Caco-2 (cell line): ENCODE results near the gene FAT3. TPM values are rescaled to one million over a fixed set of nuclear protein-coding genes. Genes with fewer than 3 reads are reported as not detected.

Experiments
- BruUV-seq: library from RNA; stranded (reverse); fragments of 400-500 nt; replicated peaks from 2 replicates; lab custom pipeline; 2021; lab: Mats Ljungman, UMichigan
- CTCF ChIA-PET: fragments of 300-600 bp; sonication (Branson Sonifier 250); formaldehyde crosslinking; loops from one replicate; lab custom pipeline; 2022; ENCODE audit warnings: antibody characterized with exemption; lab: Charles Lee
- POLR2A ChIA-PET: fragments of 300-600 bp; sonication (Branson Sonifier 250); formaldehyde crosslinking; loops from one replicate; lab custom pipeline; 2022; ENCODE audit warnings: antibody characterized with exemption; lab: Charles Lee
- DNase-seq, 2 experiments: peaks; one replicate each; pipeline versions ENCODE4 v3.0.0 to v3.0.0-alpha.2; 2020 to 2022
- H3K27me3 ChIP-seq: replicated peaks from 2 replicates; pipeline ENCODE4 v1.6.0; 2011; ENCODE audit warnings: low read length; ENCODE audit not compliant: control insufficient read depth, insufficient read depth
- H3K36me3 ChIP-seq: 2 replicates; pipeline ENCODE4 v1.5.1; 2011; ENCODE audit warnings: low read length; ENCODE audit not compliant: control insufficient read depth, insufficient read depth
- H3K4me1 ChIP-seq: fragments of 250-450 bp; sonication (Bioruptor Pico); 2 replicates; pipeline ENCODE4 v1.5.1; 2020; ENCODE audit warnings: mild to moderate bottlenecking
- H3K4me3 ChIP-seq: 2 replicates; pipeline ENCODE4 v1.5.1; 2011; ENCODE audit warnings: low read depth, mild to moderate bottlenecking, control low read depth, low read length
- H3K9me3 ChIP-seq: fragments of 250-450 bp; sonication (Bioruptor Pico); 2 replicates; pipeline ENCODE4 v1.5.1; 2020; ENCODE audit warnings: mild to moderate bottlenecking, moderate library complexity
- H3K27ac Mint-ChIP-seq: one replicate; pipeline ENCODE4 v1.8.0; 2022; ENCODE audit warnings: mixed read lengths; ENCODE audit not compliant: unreplicated experiment
- H3K27me3 Mint-ChIP-seq: one replicate; pipeline ENCODE4 v1.8.0; 2022; ENCODE audit warnings: mixed read lengths; ENCODE audit not compliant: insufficient read depth, unreplicated experiment
- H3K36me3 Mint-ChIP-seq: one replicate; pipeline ENCODE4 v1.8.0; 2022; ENCODE audit warnings: mild to moderate bottlenecking, mixed read lengths; ENCODE audit not compliant: insufficient read depth, unreplicated experiment
- H3K4me1 Mint-ChIP-seq: one replicate; pipeline ENCODE4 v1.8.0; 2022; ENCODE audit warnings: low read depth, mixed read lengths; ENCODE audit not compliant: unreplicated experiment
- H3K4me3 Mint-ChIP-seq: one replicate; pipeline ENCODE4 v1.8.0; 2022; ENCODE audit warnings: mild to moderate bottlenecking, moderate library complexity, mixed read lengths; ENCODE audit not compliant: unreplicated experiment
- H3K9me3 Mint-ChIP-seq: one replicate; pipeline ENCODE4 v1.8.0; 2022; ENCODE audit warnings: mixed read lengths; ENCODE audit not compliant: unreplicated experiment
- intact Hi-C: fragments of 100-400 bp; cut with micrococcal nuclease; formaldehyde crosslinking; loops from one replicate; pipeline ENCODE4 v1.10.0; 2022; ENCODE audit not compliant: unreplicated experiment
- total RNA-seq: library from RNA; stranded (reverse); gene quantifications from 2 replicates; pipeline ENCODE4 v1.2.3, GENCODE V29; 2022
- TF ChIP-seq, protein P1 (sequence below), 2 experiments: fragments of 200-600 bp in 1 of 2; IDR thresholded peaks; 1 replicate in 1 of 2; 2 replicates in 1 of 2; pipeline versions ENCODE4 v1.5.1 to v1.8.0; 2011 to 2022; ENCODE audit warnings: antibody characterized with exemption in 1 of 2, control low read depth in 1 of 2, inconsistent platforms in 1 of 2, low read depth in 1 of 2, low read length in 1 of 2, mild to moderate bottlenecking in 1 of 2, moderate library complexity in 1 of 2; ENCODE audit not compliant: insufficient read depth in 1 of 2, severe bottlenecking in 1 of 2, unreplicated experiment in 1 of 2

Gene FAT3
- total RNA-seq, 1 experiment from 2014 or later = 0.02 TPM

DNA sequence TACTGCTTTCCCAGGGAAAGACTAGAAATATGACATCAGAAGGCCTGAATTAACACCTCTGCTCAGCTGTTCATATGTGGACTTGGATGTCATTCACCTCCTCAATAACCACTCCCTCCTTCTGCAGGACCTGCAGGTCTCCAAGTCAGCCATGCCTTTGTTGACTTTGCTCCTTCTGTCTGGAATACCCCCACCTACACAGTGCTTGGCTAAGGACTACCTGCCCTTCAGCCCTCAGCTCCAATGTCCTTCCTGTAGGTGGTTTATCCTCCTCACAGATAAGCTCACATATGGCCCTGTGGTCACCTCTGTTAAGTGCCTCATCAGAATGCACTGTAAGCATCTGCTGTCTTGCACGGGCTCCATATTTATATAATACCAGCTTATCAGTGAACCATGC lies 26.4 kb upstream of the FAT3 start:
- no peaks in the 10 kb centered on the region for H3K4me1 ChIP-seq
- H3K4me1 Mint-ChIP-seq = no peaks in the 10 kb centered on the region
- no peaks in the 10 kb centered on the region for H3K36me3 Mint-ChIP-seq
- POLR2A ChIA-PET = no interaction called here
- no peak overlapping the region for H3K4me3 ChIP-seq
- CTCF ChIA-PET = no interaction called here
- no peak for DNase-seq
- no TSS peak for BruUV-seq
- H3K4me3 Mint-ChIP-seq = no peak overlapping the region
- no peaks in the 10 kb centered on the region for H3K36me3 ChIP-seq
- intact Hi-C loops = no loop called here
- H3K27ac Mint-ChIP-seq = no peak overlapping the region
- TF ChIP-seq, protein P1, sequence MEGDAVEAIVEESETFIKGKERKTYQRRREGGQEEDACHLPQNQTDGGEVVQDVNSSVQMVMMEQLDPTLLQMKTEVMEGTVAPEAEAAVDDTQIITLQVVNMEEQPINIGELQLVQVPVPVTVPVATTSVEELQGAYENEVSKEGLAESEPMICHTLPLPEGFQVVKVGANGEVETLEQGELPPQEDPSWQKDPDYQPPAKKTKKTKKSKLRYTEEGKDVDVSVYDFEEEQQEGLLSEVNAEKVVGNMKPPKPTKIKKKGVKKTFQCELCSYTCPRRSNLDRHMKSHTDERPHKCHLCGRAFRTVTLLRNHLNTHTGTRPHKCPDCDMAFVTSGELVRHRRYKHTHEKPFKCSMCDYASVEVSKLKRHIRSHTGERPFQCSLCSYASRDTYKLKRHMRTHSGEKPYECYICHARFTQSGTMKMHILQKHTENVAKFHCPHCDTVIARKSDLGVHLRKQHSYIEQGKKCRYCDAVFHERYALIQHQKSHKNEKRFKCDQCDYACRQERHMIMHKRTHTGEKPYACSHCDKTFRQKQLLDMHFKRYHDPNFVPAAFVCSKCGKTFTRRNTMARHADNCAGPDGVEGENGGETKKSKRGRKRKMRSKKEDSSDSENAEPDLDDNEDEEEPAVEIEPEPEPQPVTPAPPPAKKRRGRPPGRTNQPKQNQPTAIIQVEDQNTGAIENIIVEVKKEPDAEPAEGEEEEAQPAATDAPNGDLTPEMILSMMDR (IDR thresholded peaks at IDR 0.05; ENCODE audit: insufficient read depth in 1 of 2, low read depth in 1 of 2, low read length in 1 of 2, severe bottlenecking in 1 of 2, unreplicated experiment in 1 of 2) = no peak
- peaks cover 5% of the 10 kb centered on the region; the same call in 1 of the 2 replicates for H3K9me3 ChIP-seq
- no peaks in the 10 kb centered on the region for H3K27me3 Mint-ChIP-seq
- H3K27me3 ChIP-seq = no peaks in the 10 kb centered on the region
- no peaks in the 10 kb centered on the region for H3K9me3 Mint-ChIP-seq

DNA sequence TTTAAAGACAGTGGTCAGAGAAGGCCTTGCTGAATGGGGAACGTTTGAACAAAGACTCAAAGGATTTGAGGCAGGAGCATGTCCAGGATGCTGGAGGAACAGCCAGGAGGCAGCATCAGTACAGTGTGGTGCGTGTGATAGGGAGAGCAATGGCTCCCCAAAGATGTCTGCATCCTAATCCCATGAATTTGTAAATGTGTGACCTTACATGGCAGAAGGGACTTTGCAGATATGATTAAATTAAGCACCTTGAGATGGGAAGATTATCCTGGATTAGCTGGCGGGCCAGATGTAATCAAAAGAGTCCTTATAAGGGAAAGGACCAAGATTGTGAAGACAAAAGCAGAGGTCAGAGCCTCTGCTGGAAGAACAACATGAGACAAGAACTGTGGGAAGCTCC lies 24.6 kb upstream of the FAT3 start:
- no TSS peak for BruUV-seq
- no peaks in the 10 kb centered on the region for H3K36me3 Mint-ChIP-seq
- intact Hi-C loops = no loop called here

DNA sequence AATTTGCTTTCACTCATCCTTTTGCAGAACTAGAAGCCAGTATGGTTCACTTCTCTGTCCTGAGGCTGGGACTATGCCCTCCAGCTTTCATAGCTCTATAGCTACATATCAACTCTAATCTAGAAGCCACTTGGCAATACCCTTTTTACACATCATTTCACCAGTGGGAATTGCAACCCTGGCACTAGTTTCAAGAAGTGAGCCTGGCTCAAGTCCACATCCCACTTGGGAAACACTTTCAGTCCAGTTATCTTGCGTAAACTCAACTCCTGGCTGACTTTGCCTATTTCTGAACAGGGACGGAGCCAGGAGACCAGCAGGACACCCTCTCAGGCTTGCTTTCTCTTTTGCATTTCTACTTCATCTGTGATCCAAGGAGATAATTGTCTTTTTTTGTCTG lies 19.9 kb upstream of the FAT3 start:
- ChIA-PET CTCF (no interaction called here), POLR2A (no interaction called here)
- no peaks in the 10 kb centered on the region for H3K27me3 Mint-ChIP-seq
- no peak for DNase-seq
- no peak overlapping the region for H3K27ac Mint-ChIP-seq
- Histone ChIP-seq H3K4me1 (peaks cover 17% of the 10 kb centered on the region), H3K27me3 (no peaks in the 10 kb centered on the region), H3K4me3 (no peak overlapping the region), H3K36me3 (no peaks in the 10 kb centered on the region), H3K9me3 (peaks cover 5% of the 10 kb centered on the region; the same call in 1 of the 2 replicates)
- H3K4me1 Mint-ChIP-seq = peaks cover 7% of the 10 kb centered on the region
- no peaks in the 10 kb centered on the region for H3K9me3 Mint-ChIP-seq
- TF ChIP-seq, protein P1 (IDR thresholded peaks at IDR 0.05; ENCODE audit: insufficient read depth in 1 of 2, low read depth in 1 of 2, low read length in 1 of 2, severe bottlenecking in 1 of 2, unreplicated experiment in 1 of 2) = no peak
- H3K4me3 Mint-ChIP-seq = no peak overlapping the region
- intact Hi-C loops = no loop called here
- no peaks in the 10 kb centered on the region for H3K36me3 Mint-ChIP-seq
- BruUV-seq = no TSS peak

More for the DNA sequence above, 24.6 kb upstream of the FAT3 start:
- Mint-ChIP-seq H3K4me1 (no peaks in the 10 kb centered on the region), H3K27ac (no peak overlapping the region), H3K9me3 (no peaks in the 10 kb centered on the region), H3K27me3 (no peaks in the 10 kb centered on the region), H3K4me3 (no peak overlapping the region)
- ChIA-PET CTCF (no interaction called here), POLR2A (no interaction called here)
- Histone ChIP-seq H3K9me3 (peaks cover 5% of the 10 kb centered on the region; the same call in 1 of the 2 replicates), H3K4me3 (no peak overlapping the region), H3K36me3 (no peaks in the 10 kb centered on the region), H3K27me3 (no peaks in the 10 kb centered on the region), H3K4me1 (peaks cover 6% of the 10 kb centered on the region; the same call in 1 of the 2 replicates)
- DNase-seq = no peak
- TF ChIP-seq, protein P1 (IDR thresholded peaks at IDR 0.05; ENCODE audit: insufficient read depth in 1 of 2, low read depth in 1 of 2, low read length in 1 of 2, severe bottlenecking in 1 of 2, unreplicated experiment in 1 of 2) = no peak
